ENCODE data around the gene MS4A5. TPM values are rescaled to one million over a fixed set of nuclear protein-coding genes. Genes with fewer than 3 reads are reported as not detected.

Gene MS4A5
- total RNA-seq, 4 donors from 2014 or later, result not detected

DNA sequence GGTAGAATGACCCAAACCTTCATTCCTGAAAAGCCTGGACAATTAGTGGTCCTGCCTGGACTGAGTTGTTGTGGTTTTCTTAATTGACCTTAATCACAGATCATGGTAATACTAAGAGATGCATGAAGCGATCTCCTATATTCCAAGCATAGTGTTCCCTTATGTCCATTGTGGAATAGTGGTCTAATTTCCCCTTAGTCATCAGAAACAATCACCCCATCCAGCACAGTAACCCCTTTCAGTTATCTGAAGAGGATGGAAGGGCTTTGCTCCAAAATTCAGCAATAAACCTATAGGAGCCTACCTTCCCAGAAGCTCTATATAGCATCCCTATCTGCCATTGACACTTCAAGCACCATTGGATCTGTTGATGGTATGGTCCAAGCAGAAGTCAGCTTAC lies 6.8 kb upstream of the MS4A5 start:
- no peaks in the 10 kb centered on the region for H3K9me3 ChIP-seq
- H3K36me3 ChIP-seq, result no peaks in the 10 kb centered on the region
- ATAC-seq (no peak), DNase-seq (no peak)
- intact Hi-C loops (cut with DNase I; ENCODE audit: low total_unique reads), result no loop called here
- H3K27me3 ChIP-seq, result no peaks in the 10 kb centered on the region
- TF ChIP-seq, protein P1, sequence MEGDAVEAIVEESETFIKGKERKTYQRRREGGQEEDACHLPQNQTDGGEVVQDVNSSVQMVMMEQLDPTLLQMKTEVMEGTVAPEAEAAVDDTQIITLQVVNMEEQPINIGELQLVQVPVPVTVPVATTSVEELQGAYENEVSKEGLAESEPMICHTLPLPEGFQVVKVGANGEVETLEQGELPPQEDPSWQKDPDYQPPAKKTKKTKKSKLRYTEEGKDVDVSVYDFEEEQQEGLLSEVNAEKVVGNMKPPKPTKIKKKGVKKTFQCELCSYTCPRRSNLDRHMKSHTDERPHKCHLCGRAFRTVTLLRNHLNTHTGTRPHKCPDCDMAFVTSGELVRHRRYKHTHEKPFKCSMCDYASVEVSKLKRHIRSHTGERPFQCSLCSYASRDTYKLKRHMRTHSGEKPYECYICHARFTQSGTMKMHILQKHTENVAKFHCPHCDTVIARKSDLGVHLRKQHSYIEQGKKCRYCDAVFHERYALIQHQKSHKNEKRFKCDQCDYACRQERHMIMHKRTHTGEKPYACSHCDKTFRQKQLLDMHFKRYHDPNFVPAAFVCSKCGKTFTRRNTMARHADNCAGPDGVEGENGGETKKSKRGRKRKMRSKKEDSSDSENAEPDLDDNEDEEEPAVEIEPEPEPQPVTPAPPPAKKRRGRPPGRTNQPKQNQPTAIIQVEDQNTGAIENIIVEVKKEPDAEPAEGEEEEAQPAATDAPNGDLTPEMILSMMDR (IDR thresholded peaks at IDR 0.05 in 4 of 5, conservative IDR thresholded peaks at IDR 0.05 in 1 of 5), result no peak
- no peak for TF ChIP-seq POLR2A (IDR thresholded peaks at IDR 0.05)
- H3K4me3 ChIP-seq, result no peak overlapping the region
- H3K4me1 ChIP-seq, result no peaks in the 10 kb centered on the region
- in situ Hi-C loops (cut with MboI; ENCODE audit: low sequenced_read_pairs in 4 of 4), result no loop called here
- no peak overlapping the region for H3K27ac ChIP-seq

DNA sequence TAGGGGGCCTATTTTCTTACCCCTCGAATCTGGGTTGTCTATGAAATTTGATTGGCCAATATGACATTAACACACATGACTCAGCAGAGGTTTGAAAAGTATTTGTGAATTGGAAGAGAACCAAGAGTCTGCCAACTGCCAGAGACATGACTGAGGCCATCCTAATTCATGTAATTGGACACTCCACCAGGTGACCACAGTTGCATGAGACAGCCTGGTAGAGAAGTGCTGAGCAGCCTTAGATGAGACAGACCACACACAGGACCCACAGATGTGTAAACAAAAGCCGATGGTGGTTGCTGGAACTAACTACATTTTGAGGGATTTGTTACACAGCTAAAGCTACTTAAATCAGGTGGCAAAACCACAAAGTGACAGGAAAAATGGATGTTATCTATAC lies 855 bp upstream of the MS4A5 start:
- H3K4me1 ChIP-seq, result no peaks in the 10 kb centered on the region
- H3K36me3 ChIP-seq, result no peaks in the 10 kb centered on the region
- no peaks in the 10 kb centered on the region for H3K27me3 ChIP-seq
- no peak overlapping the region for H3K27ac ChIP-seq
- DNase-seq, result no peak
- TF ChIP-seq POLR2A (IDR thresholded peaks at IDR 0.05), result no peak
- TF ChIP-seq, protein P1 (IDR thresholded peaks at IDR 0.05 in 4 of 5, conservative IDR thresholded peaks at IDR 0.05 in 1 of 5), result no peak
- no peak overlapping the region for H3K4me3 ChIP-seq
- ATAC-seq, result no peak
- in situ Hi-C loops (cut with MboI; ENCODE audit: low sequenced_read_pairs in 4 of 4), result no loop called here
- no peaks in the 10 kb centered on the region for H3K9me3 ChIP-seq
- intact Hi-C loops (cut with DNase I; ENCODE audit: low total_unique reads), result no loop called here

DNA sequence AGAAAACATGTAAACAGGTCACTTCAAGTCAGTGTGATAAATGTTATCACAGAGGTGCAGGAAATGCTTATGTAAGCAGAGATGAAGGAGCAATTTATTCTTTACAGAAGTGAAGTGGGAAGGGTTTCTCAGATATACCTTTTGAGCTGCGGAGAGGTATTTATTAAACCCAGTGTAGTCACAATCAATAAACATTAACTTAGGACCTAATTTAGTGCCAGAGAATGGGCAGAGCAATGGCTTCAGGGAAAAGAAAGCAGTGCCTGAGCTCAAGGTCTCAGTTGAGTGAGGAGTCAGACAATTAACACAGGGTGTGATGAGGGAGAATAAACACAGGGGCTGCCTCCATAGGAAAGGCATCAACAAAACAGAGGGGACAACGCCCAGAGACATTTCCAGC lies 1.9 kb downstream of the MS4A5 start:
- no peaks in the 10 kb centered on the region for H3K4me1 ChIP-seq
- no peaks in the 10 kb centered on the region for H3K36me3 ChIP-seq
- no peaks in the 10 kb centered on the region for H3K27me3 ChIP-seq
- ATAC-seq (no peak), DNase-seq (no peak)
- no peak overlapping the region for H3K4me3 ChIP-seq
- intact Hi-C loops (cut with DNase I; ENCODE audit: low total_unique reads) (no loop called here), in situ Hi-C loops (cut with MboI; ENCODE audit: low sequenced_read_pairs in 4 of 4) (no loop called here)
- TF ChIP-seq, protein P1 (IDR thresholded peaks at IDR 0.05 in 4 of 5, conservative IDR thresholded peaks at IDR 0.05 in 1 of 5), result no peak
- TF ChIP-seq POLR2A (IDR thresholded peaks at IDR 0.05), result no peak
- no peak overlapping the region for H3K27ac ChIP-seq
- H3K9me3 ChIP-seq, result no peaks in the 10 kb centered on the region

DNA sequence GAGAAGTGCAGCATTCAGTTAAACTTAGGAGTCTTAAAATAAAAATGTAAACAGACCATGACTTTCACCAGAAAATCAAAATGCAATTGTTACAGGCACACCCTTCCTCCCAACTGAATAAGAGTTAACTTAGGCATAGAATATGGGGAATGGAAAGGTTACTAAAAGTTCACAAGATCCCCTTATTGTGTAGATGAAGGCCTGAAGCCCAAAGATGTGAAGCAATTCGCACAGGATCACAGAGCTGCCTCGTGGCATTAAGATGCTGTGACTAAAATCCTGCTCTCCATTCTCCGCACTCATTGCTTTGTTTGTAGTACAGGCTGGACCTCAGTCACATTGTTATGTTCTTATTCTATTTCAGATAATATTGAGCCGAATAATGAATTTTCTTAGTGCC lies 4.0 kb downstream of the MS4A5 start:
- intact Hi-C loops (cut with DNase I; ENCODE audit: low total_unique reads), result no loop called here
- ATAC-seq, result no peak
- H3K9me3 ChIP-seq, result no peaks in the 10 kb centered on the region
- H3K4me1 ChIP-seq, result no peaks in the 10 kb centered on the region
- in situ Hi-C loops (cut with MboI; ENCODE audit: low sequenced_read_pairs in 4 of 4), result no loop called here
- DNase-seq, result no peak
- TF ChIP-seq POLR2A (IDR thresholded peaks at IDR 0.05), result no peak
- TF ChIP-seq, protein P1 (IDR thresholded peaks at IDR 0.05 in 4 of 5, conservative IDR thresholded peaks at IDR 0.05 in 1 of 5), result no peak
- no peaks in the 10 kb centered on the region for H3K27me3 ChIP-seq
- H3K36me3 ChIP-seq, result no peaks in the 10 kb centered on the region
- H3K4me3 ChIP-seq, result no peak overlapping the region
- H3K27ac ChIP-seq, result no peak overlapping the region

DNA sequence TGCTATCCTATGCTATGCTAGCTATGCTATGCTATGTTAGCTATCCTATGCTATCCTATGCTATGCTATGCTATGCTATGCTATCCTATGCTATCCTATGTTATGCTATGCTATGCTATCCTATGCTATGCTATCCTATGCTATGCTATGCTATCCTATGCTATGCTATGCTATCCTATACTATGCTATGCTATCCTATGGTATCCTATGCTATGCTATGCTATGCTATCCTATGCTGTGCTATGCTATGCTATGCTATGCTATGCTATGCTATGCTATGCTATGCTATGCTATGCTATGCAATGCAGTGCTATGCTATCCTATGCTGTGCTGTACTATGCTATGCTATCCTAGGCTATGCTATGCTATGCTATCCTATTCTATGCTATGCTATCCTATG lies 17.7 kb downstream of the MS4A5 start:
- H3K27ac ChIP-seq, result no peak overlapping the region
- no peaks in the 10 kb centered on the region for H3K36me3 ChIP-seq
- no peak for ATAC-seq
- TF ChIP-seq, protein P1 (IDR thresholded peaks at IDR 0.05 in 4 of 5, conservative IDR thresholded peaks at IDR 0.05 in 1 of 5), result no peak
- TF ChIP-seq POLR2A (IDR thresholded peaks at IDR 0.05), result no peak
- H3K27me3 ChIP-seq, result no peaks in the 10 kb centered on the region
- H3K4me1 ChIP-seq, result no peaks in the 10 kb centered on the region
- no peaks in the 10 kb centered on the region for H3K9me3 ChIP-seq
- no peak for DNase-seq
- no peak overlapping the region for H3K4me3 ChIP-seq
- in situ Hi-C loops (cut with MboI; ENCODE audit: low sequenced_read_pairs in 4 of 4) (no loop called here), intact Hi-C loops (cut with DNase I; ENCODE audit: low total_unique reads) (no loop called here)
